Thyroid gland (tissue), 4 donors: Measurements from ENCODE around the gene MAPK11.

Experiments used
- POLR2A ChIP-seq, 2 donors: fragments of 450-650 bp; IDR thresholded peaks; one replicate each; pipeline ENCODE4 v1.6.1; 2017; ENCODE audit warnings: antibody characterized with exemption in 2 of 2, mild to moderate bottlenecking in 2 of 2, moderate library complexity in 1 of 2
- TF ChIP-seq, protein P1 (sequence below), 6 experiments: fragments of 200-600 bp in 3 of 6; fragments of 450-650 bp in 3 of 6; sonication (generic) in 3 of 6; IDR thresholded peaks; one replicate each; pipeline ENCODE4 v1.5.1; 2016 to 2019; ENCODE audit warnings: antibody characterized with exemption in 6 of 6, mild to moderate bottlenecking in 2 of 6, inconsistent platforms in 1 of 6, moderate library complexity in 1 of 6

DNA sequence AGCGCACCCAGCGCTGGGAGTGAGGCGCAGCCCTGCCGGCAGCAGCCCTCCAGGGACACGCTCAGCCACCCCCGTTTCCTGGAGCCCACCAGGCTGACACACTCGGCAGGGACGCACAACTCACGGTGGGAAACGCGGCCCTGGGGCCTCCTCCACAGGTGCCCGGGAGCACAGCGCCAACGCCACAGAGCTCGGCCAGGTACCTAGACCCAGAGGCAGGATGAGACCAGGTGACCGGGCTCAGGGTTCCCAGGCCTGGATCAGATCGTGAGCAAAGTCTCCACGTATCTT, 43.4 kb downstream of the MAPK11 start:
- TF ChIP-seq POLR2A (IDR thresholded peaks at IDR 0.05) = no peak
- TF ChIP-seq, protein P1, sequence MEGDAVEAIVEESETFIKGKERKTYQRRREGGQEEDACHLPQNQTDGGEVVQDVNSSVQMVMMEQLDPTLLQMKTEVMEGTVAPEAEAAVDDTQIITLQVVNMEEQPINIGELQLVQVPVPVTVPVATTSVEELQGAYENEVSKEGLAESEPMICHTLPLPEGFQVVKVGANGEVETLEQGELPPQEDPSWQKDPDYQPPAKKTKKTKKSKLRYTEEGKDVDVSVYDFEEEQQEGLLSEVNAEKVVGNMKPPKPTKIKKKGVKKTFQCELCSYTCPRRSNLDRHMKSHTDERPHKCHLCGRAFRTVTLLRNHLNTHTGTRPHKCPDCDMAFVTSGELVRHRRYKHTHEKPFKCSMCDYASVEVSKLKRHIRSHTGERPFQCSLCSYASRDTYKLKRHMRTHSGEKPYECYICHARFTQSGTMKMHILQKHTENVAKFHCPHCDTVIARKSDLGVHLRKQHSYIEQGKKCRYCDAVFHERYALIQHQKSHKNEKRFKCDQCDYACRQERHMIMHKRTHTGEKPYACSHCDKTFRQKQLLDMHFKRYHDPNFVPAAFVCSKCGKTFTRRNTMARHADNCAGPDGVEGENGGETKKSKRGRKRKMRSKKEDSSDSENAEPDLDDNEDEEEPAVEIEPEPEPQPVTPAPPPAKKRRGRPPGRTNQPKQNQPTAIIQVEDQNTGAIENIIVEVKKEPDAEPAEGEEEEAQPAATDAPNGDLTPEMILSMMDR (IDR thresholded peaks at IDR 0.05) = no peak
